Gastroesophageal sphincter (tissue), 3 donors: Measurements from ENCODE around the gene CCDC121.

ENCODE experiments used
- CTCF ChIP-seq, 4 experiments: fragments of 200-600 bp in 2 of 4; fragments of 450-650 bp in 2 of 4; sonication (generic) in 1 of 4; IDR thresholded peaks; one replicate each; pipeline ENCODE4 v1.5.1; 2017 to 2019; ENCODE audit warnings: antibody characterized with exemption in 4 of 4, mild to moderate bottlenecking in 2 of 4, moderate library complexity in 2 of 4
- EP300 ChIP-seq: sonication (generic); formaldehyde crosslinking; IDR thresholded peaks from one replicate; pipeline ENCODE4 v1.6.1; 2017; ENCODE audit warnings: antibody characterized with exemption, mild to moderate bottlenecking
- POLR2A ChIP-seq, 2 donors: fragments of 450-650 bp; IDR thresholded peaks; one replicate each; pipeline ENCODE4 v1.6.1; 2017; ENCODE audit warnings: antibody characterized with exemption in 2 of 2, mild to moderate bottlenecking in 2 of 2, moderate library complexity in 1 of 2

- no peak for TF ChIP-seq CTCF (IDR thresholded peaks at IDR 0.05)
- no peak for TF ChIP-seq POLR2A (IDR thresholded peaks at IDR 0.05)
- no peak for TF ChIP-seq EP300
Observed at GRCh38 chr2:27636766-27637165, 8.0 kb upstream of the CCDC121 start.
